ENCODE data around the gene SRPX2. TPM values are rescaled to one million over a fixed set of nuclear protein-coding genes. Genes with fewer than 3 reads are reported as not detected.

SRPX2 gene
- total and polyA plus RNA-seq, 2 of the 13 experiments (the other 11 are each of a cell fraction or from before 2014, with no cell fraction given): 1.5 to 6.7 TPM

DNA sequence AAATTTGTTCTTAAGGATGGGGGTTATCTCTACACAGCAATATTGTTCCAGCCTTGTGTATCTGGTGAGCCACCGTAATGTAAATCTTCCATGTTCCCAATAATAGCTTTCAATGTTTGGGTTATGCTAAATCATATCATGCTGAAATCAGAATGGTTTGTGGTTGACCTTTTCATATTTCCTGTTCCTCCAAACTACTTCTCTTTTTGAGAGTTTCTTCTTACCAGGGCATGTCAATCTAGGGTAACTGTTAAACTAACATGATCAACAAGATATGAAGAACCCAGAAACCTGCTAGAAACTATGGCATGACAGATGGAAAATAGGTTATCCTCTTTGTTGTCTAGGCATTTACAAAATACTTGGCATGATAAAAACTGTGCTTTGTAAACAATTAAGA, 37.2 kb upstream of the SRPX2 start:
- Histone ChIP-seq H3K4me2 (ENCODE audit: low read depth, low read length) (no peak overlapping the region), H3K27me3 (ENCODE audit: control insufficient read depth in 1 of 2, insufficient read depth in 2 of 2, low read length in 2 of 2) (no peaks in the 10 kb centered on the region), H3K4me1 (ENCODE audit: insufficient read depth, low read length) (no peaks in the 10 kb centered on the region), H3K36me3 (replicated peaks in 1 of 2; ENCODE audit: control insufficient read depth in 1 of 2, insufficient read depth in 2 of 2, low read length in 2 of 2) (no peaks in the 10 kb centered on the region), H3K9me3 (ENCODE audit: low read length) (no peaks in the 10 kb centered on the region), H3K9ac (ENCODE audit: insufficient read depth, low read depth, low read length) (no peak overlapping the region), H4K20me1 (ENCODE audit: insufficient read depth, low read length) (no peaks in the 10 kb centered on the region), H3K4me3 (replicated peaks in 1 of 3; ENCODE audit: insufficient read depth in 1 of 3, low read depth in 2 of 3, low read length in 3 of 3) (no peak overlapping the region), H3K79me2 (ENCODE audit: insufficient read depth, low read length) (no peaks in the 10 kb centered on the region), H3K27ac (ENCODE audit: extremely low read length, insufficient read depth, low read length) (no peak overlapping the region), H2AFZ (ENCODE audit: low read length) (no peak overlapping the region)
- 100% methylated on average over 1 of the region's 1 CpG for WGBS (ENCODE audit: low lambda C conversion rate)
- intact Hi-C loops (cut with micrococcal nuclease; ENCODE audit: unreplicated experiment): no loop called here
- ATAC-seq (no peak), DNase-seq (ENCODE audit: low spot score) (no peak), FAIRE-seq (no peak)
- CTCF ChIA-PET (ENCODE audit: low intra/inter-chr PET ratio, low total read pairs): no interaction called here
- in situ Hi-C loops (cut with HindIII; ENCODE audit: extremely low pct_ligation_motif_present, low pct_unique_long_range_greater_than_20kb): no loop called here
- BruUV-seq (replicated peaks): no TSS peak
- POLR2A ChIA-PET: no interaction called here
- no peak for TF ChIP-seq ZNF703 (CRISPR knock-in tag; IDR thresholded peaks at IDR 0.05; ENCODE audit: borderline replicate concordance)
- no peak for TF ChIP-seq CBX2 (IDR thresholded peaks at IDR 0.05; ENCODE audit: low read depth, low read length)
- no peak for TF ChIP-seq CBX2 (CRISPR knock-in tag; IDR thresholded peaks at IDR 0.05; ENCODE audit: low read depth)
- TF ChIP-seq NFE2L1 (CRISPR knock-in tag; IDR thresholded peaks at IDR 0.05; ENCODE audit: borderline replicate concordance): no peak
- TF ChIP-seq, protein P1, sequence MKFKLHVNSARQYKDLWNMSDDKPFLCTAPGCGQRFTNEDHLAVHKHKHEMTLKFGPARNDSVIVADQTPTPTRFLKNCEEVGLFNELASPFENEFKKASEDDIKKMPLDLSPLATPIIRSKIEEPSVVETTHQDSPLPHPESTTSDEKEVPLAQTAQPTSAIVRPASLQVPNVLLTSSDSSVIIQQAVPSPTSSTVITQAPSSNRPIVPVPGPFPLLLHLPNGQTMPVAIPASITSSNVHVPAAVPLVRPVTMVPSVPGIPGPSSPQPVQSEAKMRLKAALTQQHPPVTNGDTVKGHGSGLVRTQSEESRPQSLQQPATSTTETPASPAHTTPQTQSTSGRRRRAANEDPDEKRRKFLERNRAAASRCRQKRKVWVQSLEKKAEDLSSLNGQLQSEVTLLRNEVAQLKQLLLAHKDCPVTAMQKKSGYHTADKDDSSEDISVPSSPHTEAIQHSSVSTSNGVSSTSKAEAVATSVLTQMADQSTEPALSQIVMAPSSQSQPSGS (CRISPR knock-in tag; IDR thresholded peaks at IDR 0.05): no peak
- TF ChIP-seq ZNF605 (CRISPR knock-in tag; IDR thresholded peaks at IDR 0.05): no peak

DNA sequence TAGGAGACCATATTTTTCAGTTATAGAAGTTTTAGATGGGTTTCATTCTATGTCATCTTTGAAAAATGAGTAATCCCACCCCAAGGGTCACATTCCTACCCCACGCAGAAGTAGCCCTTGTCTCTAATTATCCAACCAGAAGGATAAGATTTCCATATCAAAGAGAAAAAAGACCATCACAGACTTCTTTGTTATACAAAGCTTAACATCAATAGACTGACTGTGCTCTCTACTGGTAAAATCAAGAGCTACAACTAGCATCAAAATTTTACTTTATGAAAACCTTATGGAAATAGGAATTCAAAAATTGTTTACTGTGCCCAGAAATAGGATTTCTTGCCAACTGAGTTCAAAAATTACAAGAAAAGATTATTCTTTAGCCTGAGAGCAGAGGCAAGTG, 34.4 kb upstream of the SRPX2 start:
- Histone ChIP-seq H3K4me2 (ENCODE audit: low read depth, low read length) (no peak overlapping the region), H3K27me3 (ENCODE audit: control insufficient read depth in 1 of 2, insufficient read depth in 2 of 2, low read length in 2 of 2) (no peaks in the 10 kb centered on the region), H2AFZ (ENCODE audit: low read length) (no peak overlapping the region), H4K20me1 (ENCODE audit: insufficient read depth, low read length) (no peaks in the 10 kb centered on the region), H3K79me2 (ENCODE audit: insufficient read depth, low read length) (no peaks in the 10 kb centered on the region), H3K9me3 (ENCODE audit: low read length) (no peaks in the 10 kb centered on the region), H3K4me3 (replicated peaks in 1 of 3; ENCODE audit: insufficient read depth in 1 of 3, low read depth in 2 of 3, low read length in 3 of 3) (no peak overlapping the region), H3K36me3 (replicated peaks in 1 of 2; ENCODE audit: control insufficient read depth in 1 of 2, insufficient read depth in 2 of 2, low read length in 2 of 2) (no peaks in the 10 kb centered on the region), H3K27ac (ENCODE audit: extremely low read length, insufficient read depth, low read length) (no peak overlapping the region), H3K9ac (ENCODE audit: insufficient read depth, low read depth, low read length) (no peak overlapping the region), H3K4me1 (ENCODE audit: insufficient read depth, low read length) (no peaks in the 10 kb centered on the region)
- BruUV-seq (replicated peaks): no TSS peak
- DNase-seq (ENCODE audit: low spot score) (no peak), ATAC-seq (no peak), FAIRE-seq (no peak)
- WGBS (ENCODE audit: low lambda C conversion rate): 25% methylated on average over 1 of the region's 1 CpG
- intact Hi-C loops (cut with micrococcal nuclease; ENCODE audit: unreplicated experiment) (no loop called here), in situ Hi-C loops (cut with HindIII; ENCODE audit: extremely low pct_ligation_motif_present, low pct_unique_long_range_greater_than_20kb) (no loop called here)
- TF ChIP-seq GFI1 (CRISPR knock-in tag; IDR thresholded peaks at IDR 0.05; ENCODE audit: borderline replicate concordance) (no peak), ZNF354B (CRISPR knock-in tag; IDR thresholded peaks at IDR 0.05) (no peak), IRX3 (CRISPR knock-in tag; IDR thresholded peaks at IDR 0.05; ENCODE audit: borderline replicate concordance, low read depth) (no peak), ZNF343 (CRISPR knock-in tag; IDR thresholded peaks at IDR 0.05) (no peak), ISX (CRISPR knock-in tag; conservative IDR thresholded peaks at IDR 0.05) (no peak)
- ChIA-PET CTCF (ENCODE audit: low intra/inter-chr PET ratio, low total read pairs) (no interaction called here), POLR2A (no interaction called here)
